ENCODE results near the gene ELANE.
"Not testable (repeated sequence)": the region's sequence is repeated elsewhere in the genome, so short reads cannot be mapped to it uniquely, and the experiment has no call there.

The ELANE gene

DNA sequence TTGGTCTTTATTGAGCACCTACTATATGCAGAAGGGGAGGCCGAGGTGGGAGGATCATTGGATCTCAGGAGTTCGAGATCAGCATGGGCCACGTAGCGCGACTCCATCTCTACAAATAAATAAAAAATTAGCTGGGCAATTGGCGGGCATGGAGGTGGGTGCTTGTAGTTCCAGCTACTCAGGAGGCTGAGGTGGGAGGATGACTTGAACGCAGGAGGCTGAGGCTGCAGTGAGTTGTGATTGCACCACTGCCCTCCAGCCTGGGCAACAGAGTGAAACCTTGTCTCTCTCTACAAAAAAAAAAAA, 11.2 kb downstream of the ELANE start:
- DNase-seq, result no peak

DNA sequence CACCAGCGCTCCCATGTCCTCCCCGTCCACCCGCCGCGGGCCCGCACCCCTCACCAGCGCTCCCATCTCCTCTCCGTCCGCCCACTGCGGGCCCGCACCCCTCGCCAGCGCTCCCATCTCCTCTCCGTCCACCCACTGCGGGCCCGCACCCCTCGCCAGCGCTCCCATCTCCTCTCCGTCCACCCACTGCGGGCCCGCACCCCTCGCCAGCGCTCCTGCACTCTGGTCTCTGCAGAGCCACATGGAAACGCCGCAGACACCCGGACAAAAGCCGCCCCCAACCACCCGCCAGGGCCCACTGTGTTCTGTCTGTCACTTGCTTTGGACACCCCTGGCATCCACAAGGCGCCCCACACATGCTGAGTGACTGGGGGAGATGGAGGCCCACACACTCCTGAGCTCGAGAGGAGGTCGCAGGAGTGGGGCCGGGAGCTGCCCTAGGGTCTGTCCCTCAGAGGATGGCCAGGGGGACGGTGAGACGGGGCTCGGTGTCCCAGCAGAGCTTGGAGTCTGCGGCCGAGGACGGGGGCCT, 14.7 kb downstream of the ELANE start:
- DNase-seq, result no peak

GRCh38 chr19:867301-867793, 15.2 kb downstream of the ELANE start:
- no peak for DNase-seq

- no peak for DNase-seq
Observed at GRCh38 chr19:867855-868457, 15.9 kb downstream of the ELANE start.

DNA sequence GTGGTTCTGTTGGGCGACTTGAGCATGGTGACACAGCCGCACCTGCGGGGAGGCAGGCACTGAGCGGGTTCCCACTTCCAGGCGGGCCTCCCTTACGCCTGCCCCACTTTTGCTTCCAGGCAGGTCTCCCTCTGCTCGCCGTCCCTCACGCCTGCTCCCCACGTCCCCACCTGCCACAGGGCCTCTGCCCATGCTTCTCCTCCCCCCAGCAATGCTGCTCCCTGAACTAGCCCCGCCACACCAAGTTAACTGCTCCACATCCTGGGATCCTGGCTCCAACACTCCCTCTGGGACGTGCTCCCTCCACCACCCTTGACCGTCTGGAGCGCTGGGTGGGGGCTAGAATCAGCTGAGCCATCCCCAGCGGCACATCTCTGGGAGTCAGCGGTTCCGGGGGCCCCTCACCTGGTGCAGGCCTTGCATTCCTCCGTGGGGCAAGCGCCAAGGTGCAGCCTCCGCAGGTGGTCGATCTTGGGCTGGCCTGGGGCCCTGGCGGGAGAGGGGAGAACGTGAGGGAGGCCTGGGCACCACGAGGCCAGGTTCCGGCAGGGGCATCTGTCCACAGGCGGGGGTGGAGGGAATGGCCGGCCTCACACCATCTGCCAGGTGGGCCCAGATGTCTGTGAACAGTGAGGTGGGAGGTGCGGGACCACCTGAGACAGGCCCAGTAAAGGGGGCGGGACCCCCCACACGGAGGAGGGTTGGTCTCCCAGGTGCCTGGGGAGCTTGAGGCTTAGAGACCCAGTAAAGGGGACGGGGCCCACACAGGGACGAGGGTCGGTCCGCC, 16.5 kb downstream of the ELANE start:
- DNase-seq, result no peak

DNA sequence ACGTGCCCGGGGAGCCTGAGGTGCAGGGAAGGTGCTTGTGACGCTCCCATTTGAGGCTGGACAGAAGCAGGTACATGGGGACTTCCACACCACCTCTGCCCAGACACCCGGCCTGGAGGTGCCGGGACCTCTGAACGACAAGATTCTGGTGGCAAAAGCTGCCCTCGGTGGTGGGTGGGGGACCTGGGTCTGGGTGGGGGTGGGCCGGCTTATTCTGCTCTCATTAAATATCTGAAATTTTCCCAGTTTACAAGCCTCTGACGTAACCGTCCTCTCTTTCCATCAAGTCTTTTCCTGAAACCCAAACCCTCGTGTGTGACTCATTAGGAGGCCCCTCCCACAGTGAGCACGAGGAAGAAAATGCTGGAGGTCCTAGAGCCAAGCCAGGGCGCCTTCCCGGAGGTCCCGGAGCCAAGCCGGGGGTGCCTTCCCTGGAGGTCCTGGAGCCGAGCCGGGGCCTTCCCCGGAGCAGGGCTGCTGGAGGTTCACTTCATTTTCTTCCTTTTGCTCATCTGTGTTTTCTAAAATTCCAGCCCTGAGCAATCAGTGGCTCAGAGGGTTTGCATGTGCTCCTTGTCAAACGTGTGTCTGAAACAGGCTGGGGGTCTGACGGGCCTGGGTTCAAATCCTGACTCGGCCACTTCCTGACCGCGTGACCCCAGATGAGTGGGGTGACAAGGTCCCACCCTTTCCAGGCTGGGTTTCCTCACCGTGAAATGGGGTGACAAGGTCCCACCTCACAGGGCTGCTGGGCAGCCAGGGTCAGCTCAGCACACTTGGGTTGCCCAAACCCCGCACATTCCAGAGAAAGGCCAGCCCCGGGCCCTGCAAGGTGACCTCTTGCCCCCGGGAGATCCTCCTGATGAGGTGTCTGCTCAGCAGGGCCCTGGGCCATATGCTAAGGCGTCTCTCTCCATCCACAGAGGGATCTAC, 17.4 kb downstream of the ELANE start:
- no peak for DNase-seq

DNA sequence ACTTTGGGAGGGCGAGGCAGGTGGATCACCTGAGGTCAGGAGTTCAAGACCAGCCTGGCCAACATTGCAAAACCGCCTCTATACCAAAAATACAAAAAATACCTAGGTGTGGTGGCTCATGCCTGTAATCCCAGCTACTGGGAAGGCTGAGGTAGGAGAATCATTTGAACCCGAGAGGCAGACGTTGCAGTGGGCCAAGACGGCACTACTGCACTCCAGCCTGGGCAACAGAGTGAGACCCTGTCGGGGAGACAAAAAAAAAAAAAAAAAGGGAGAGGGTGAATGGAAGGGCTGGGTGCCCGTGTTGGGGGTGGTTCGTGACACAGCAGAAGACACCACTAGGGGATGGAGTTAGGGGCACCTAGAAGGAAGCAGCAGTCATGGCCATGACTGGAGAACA, 18.2 kb downstream of the ELANE start:
- DNase-seq, result no peak

- DNase-seq, result no peak
Observed at GRCh38 chr19:870963-871401, 18.9 kb downstream of the ELANE start.

- peak in 2 of 5 experiments; percentile 35 to 48 for DNase-seq
Observed at GRCh38 chr19:871446-872265, 19.6 kb downstream of the ELANE start.

DNA sequence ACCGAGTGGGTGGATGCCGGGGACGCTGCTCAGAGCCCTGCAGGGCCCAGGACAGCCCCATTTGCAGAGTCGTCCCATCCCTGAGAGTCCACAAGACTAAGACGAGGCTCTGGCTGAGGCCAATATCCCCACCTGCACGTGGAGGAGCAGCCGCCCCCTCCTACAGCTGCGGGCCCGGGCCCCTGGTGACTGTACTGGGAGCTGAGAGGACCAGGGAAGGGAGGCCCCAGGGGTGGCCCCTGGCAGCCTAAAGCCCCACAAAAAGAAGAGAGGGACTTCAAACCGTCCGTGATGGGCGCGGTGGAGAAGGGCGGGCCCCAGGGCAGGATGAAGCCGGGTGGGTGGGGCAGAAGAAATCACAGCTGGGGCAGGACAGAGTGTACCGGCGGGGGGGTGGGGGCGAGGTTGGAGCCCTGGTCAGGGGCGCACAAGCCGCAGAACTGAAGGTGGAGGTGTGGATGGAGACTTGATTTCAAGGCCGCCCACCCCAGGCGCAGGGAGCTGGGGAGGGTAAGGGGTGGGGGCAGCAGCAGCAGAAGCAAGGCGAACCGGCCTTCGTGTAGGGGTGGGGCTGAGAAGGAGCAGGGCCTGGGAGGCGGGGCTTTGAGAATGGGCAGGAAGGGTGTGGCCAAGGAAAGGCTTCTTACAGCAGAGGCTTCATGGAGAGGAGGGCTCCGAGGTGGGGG, 20.3 kb downstream of the ELANE start:
- peak; percentile 61 to 94 (median 69) for DNase-seq

GRCh38 chr19:873084-873483, 21.0 kb downstream of the ELANE start:
- peak; percentile 39 to 96 (median 76) for DNase-seq

- DNase-seq, result no peak
Observed at GRCh38 chr19:873561-874041, 21.5 kb downstream of the ELANE start.

DNA sequence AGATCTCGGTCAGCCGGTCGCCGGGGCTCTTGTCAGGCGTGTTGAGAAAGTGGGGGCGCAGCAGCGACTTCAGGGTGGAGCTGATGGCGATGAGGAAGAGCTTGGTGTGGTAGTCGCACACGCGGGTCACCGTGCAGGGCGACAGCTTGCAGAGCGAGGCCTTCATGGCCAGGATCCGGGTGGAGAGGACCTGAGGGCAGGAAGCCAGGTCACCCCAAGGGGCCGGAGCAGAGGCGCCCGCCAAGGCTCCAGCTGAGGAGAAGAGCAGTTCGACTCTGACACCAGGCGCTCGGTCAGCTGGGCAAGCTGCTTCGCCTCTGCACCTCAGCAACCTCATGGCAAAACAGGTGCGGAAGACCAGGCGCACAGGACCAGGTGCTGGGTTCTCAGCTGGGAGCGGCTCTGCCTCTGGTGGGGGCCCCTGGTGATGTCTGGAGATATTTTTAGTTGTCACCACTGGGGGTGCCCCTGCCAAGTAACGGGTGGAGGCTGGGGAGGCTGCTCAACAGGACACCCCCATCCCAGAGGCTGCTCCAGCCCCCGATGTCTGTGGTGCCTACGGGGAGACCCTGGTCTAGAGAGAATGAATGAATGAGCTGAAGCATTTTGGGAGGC, 23.3 kb downstream of the ELANE start:
- no peak for DNase-seq

DNA sequence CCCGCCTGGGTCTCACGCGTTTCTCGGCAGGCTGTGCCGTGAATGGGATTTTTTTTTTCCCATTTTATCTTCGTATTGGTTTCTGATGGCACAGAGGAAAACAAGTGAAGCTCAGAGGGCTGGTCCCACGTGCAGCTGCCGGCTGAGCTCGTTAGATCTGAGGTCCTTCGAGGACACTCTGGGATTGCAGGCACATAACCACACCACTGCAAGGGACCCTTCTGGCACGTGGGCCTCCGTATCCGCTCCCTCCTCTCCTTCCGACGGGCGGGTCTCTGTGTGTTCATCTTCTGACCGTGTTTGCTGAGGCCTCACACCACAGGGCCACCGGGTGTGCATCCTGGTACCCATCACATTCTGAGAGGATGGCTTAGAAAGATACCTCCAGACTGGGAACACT, 24.0 kb downstream of the ELANE start:
- DNase-seq, result no peak

- no peak for DNase-seq
Observed at GRCh38 chr19:876780-877314, 24.7 kb downstream of the ELANE start.

DNA sequence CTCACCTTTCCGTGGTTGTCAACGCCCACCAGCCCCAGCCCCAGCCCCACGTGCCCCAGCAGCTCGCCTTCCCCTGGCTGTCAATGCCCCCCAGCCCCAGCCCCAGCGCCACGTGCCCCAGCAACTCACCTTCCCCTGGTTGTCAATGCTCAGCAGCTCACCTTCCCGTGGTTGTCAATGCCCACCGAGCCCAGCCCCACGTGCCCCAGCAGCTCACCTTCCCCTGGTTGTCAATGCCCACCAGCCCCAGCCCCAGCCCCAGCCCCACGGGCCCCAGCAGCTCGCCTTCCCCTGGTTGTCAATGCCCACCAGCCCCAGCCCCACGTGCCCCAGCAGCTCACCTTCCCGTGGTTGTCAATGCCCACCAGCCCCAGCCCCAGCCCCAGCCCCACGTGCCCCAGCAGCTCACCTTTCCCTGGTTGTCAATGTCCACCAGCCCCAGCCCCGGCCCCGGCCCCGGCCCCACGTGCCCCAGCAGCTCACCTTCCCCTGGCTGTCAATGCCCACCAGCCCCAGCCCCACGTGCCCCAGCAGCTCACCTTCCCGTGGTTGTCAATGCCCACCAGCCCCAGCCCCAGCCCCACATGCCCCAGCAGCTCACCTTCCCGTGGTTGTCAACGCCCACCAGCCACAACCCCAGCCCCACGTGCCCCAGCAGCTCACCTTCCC, 26.0 kb downstream of the ELANE start:
- DNase-seq, result not testable (repeated sequence)

DNA sequence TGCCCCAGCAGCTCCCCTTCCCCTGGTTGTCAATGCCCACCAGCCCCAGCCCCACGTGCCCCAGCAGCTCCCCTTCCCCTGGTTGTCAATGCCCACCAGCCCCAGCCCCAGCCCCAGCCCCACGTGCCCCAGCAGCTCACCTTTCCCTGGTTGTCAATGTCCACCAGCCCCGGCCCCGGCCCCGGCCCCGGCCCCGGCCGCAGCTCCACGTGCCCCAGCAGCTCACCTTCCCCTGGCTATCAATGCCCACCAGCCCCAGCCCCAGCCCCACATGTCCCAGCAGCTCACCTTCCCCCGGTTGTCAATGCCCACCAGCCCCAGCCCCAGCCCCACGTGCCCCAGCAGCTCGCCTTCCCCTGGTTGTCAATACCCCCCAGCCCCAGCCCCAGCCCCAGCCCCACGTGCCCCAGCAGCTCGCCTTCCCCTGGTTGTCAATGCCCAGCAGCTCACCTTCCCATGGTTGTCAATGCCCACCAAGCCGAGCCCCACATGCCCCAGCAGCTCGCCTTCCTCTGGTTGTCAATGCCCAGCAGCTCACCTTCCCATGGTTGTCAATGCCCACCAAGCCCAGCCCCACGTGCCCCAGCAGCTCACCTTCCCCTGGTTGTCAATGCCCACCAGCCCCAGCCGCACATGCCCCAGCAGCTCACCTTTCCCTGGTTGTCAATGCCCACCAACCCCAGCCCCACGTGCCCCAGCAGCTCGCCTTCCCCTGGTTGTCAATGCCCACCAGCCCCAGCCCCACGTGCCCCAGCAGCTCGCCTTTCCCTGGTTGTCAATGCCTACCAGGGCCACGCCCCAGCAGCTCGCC, 26.9 kb downstream of the ELANE start:
- DNase-seq, result not testable (repeated sequence)

DNA sequence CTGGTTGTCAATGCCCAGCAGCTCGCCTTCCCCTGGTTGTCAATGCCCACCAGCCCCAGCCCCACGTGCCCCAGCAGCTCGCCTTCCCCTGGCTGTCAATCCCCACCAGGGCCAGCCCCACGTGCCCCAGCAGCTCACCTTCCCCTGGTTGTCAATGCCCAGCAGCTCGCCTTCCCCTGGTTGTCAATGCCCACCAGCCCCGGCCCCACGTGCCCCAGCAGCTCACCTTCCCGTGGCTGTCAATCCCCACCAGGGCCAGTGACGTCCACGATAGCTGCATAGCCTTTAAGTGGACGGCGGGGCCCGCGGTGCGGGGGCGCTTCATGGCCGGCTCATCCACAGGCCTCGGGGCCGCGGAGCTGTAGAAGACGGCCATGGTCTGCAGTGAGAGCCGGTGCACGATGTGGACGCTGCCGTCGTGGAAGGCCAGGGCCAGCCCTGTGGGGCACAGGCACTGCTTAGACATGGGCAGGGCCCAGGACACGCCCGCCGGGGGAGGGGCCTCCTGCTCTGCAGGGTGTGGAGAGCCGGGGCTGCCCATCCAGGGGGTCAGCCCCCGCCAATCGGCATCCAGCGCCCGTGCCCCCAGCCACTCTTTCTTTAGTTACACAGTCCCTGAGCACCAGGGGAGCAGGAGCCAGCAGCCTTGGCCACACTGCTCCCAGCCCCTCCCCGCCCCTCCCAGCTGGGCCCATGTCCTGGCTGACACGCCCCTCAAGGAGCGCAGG, 27.8 kb downstream of the ELANE start:
- DNase-seq, result no peak
